GM12865 (cell line): ENCODE measurements around the gene ERAS.

ENCODE experiments used
- DNase-seq: peaks from one replicate; pipeline ENCODE4 v3.0.0; 2010; ENCODE audit warnings: low read depth
- H3K4me3 ChIP-seq: 2 replicates; pipeline ENCODE4 v1.5.1; 2011; ENCODE audit warnings: mild to moderate bottlenecking, low read depth, low read length, control low read depth
- CTCF ChIP-seq: IDR thresholded peaks from 2 replicates; pipeline ENCODE4 v1.5.1; 2011; ENCODE audit warnings: low read length, control low read depth, low read depth, inconsistent platforms; ENCODE audit not compliant: insufficient read depth; ENCODE audit errors: missing control alignments

The ERAS gene

GRCh38 chrX:48794911-48795515 is 31.3 kb upstream of the ERAS start:
- no peak overlapping the region for H3K4me3 ChIP-seq
- no peak for TF ChIP-seq CTCF
- no peak for DNase-seq

DNA sequence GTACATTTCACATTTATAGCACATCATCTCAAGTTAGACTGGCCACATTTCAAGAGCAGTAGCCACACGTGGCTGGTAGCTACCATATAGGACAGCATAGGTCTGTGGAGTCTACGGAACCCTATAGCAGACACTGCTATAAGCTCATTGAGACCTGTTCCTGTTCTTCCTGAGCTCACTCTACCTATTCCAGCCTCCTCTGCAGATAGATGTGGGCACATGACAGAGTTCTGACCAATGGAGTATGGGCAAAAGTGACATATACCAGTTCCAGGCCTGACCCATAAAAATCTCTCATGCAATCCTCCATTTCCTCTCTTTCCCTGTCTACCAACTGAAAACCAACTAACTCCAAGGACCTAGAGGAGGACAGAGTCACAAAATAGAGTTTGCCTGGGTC is 28.0 kb upstream of the ERAS start:
- TF ChIP-seq CTCF: no peak
- no peak overlapping the region for H3K4me3 ChIP-seq
- no peak for DNase-seq

- TF ChIP-seq CTCF: no peak
- peak; percentile 3 for DNase-seq
- peak overlapping the region; percentile 70 for H3K4me3 ChIP-seq
Measured at GRCh38 chrX:48800574-48801279, 25.6 kb upstream of the ERAS start.

- peak; percentile 99 for DNase-seq
- peak within 1 kb of the TSS; percentile 83 for H3K4me3 ChIP-seq
- TF ChIP-seq CTCF: no peak
Measured at GRCh38 chrX:48801280-48802088, 24.8 kb upstream of the ERAS start, which contains the start of gene HDAC6. HDAC6 (plus strand) TSS chrX:48802067; CDS start chrX:48802693, 626 bp downstream.

GRCh38 chrX:48802089-48802904 is 24.0 kb upstream of the ERAS start:
- DNase-seq: peak; percentile 86
- no peak for TF ChIP-seq CTCF
- H3K4me3 ChIP-seq: peak overlapping the region; percentile 83

DNA sequence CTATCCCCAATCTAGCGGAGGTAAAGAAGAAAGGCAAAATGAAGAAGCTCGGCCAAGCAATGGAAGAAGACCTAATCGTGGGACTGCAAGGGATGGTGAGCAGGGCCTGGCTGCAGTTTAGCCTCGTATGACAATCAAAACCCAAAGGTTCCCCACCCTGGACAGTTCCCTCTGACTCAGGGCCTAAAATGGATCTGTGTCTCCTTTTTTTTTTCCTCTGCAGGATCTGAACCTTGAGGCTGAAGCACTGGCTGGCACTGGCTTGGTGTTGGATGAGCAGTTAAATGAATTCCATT is 23.5 kb upstream of the ERAS start:
- TF ChIP-seq CTCF: no peak
- DNase-seq: no peak
- H3K4me3 ChIP-seq: peak overlapping the region; percentile 83
